Measurements from ENCODE around the gene OS9. TPM values are rescaled to one million over a fixed set of nuclear protein-coding genes. Genes with fewer than 3 reads are reported as not detected.

Gene OS9
- total RNA-seq, 2 experiments from 2014 or later: 82.6 to 112 TPM

DNA sequence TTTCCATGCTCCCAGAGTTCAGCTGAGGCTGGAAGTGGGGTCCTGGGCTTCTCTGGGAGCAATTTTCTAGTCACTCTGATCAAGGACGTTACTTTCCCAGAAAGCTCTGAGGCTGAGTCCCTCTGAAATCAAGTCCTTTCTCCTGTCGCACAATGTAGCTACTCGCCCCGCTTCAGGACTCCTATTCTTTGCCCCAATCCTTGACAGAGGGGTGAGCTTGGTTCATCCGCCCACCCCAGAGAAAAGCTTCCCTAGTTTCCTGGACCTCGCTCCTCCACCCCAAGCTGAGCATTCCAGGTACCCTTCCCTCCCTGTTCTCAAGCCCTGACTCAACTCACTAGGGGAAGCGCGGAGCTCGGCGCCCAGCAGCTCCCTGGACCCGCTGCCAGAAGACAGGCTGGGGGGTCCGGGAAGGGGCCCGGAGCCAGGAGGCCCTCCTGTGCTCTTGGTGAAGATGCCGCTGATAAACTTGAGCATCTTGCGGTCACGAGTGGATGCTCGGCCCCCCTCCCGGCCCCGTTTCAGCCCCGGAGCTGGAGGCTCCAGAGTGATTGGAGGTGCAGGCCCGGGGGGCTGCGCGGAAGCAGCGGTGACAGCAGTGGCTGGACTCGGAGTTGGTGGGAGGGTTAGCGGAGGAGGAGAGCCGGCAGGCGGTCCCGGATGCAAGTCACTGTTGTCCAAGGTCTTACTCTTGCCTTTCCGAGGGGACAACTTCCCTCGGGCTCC is 43.0 kb downstream of the OS9 start:
- Histone ChIP-seq H3K27ac (ENCODE audit: low read depth, low read length, poor library complexity, severe bottlenecking) (no peak overlapping the region), H4K20me1 (ENCODE audit: insufficient read depth, low read length) (no peaks in the 10 kb centered on the region), H3K4me2 (ENCODE audit: low read length) (no peak overlapping the region), H3K9me2 (ENCODE audit: insufficient read depth, low read length) (no peaks in the 10 kb centered on the region), H3K4me3 (ENCODE audit: low read depth, low read length, poor library complexity, severe bottlenecking) (no peak overlapping the region), H3K9me3 (ENCODE audit: low read length) (no peaks in the 10 kb centered on the region), H3K36me3 (ENCODE audit: insufficient read depth, low read length) (peaks cover 28% of the 10 kb centered on the region), H3K79me2 (ENCODE audit: insufficient read depth, low read depth, low read length) (peaks cover 14% of the 10 kb centered on the region; the same call in 1 of the 2 replicates), H3K4me1 (ENCODE audit: insufficient read depth, low read length, poor library complexity, severe bottlenecking) (peaks cover 19% of the 10 kb centered on the region), H2AFZ (ENCODE audit: low read length) (no peak overlapping the region)
- BruUV-seq (replicated peaks): no TSS peak
- ChIA-PET CTCF (ENCODE audit: unreplicated experiment) (no interaction called here), POLR2A (no interaction called here)
- TF ChIP-seq, protein P1, sequence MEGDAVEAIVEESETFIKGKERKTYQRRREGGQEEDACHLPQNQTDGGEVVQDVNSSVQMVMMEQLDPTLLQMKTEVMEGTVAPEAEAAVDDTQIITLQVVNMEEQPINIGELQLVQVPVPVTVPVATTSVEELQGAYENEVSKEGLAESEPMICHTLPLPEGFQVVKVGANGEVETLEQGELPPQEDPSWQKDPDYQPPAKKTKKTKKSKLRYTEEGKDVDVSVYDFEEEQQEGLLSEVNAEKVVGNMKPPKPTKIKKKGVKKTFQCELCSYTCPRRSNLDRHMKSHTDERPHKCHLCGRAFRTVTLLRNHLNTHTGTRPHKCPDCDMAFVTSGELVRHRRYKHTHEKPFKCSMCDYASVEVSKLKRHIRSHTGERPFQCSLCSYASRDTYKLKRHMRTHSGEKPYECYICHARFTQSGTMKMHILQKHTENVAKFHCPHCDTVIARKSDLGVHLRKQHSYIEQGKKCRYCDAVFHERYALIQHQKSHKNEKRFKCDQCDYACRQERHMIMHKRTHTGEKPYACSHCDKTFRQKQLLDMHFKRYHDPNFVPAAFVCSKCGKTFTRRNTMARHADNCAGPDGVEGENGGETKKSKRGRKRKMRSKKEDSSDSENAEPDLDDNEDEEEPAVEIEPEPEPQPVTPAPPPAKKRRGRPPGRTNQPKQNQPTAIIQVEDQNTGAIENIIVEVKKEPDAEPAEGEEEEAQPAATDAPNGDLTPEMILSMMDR (conservative IDR thresholded peaks at IDR 0.05; ENCODE audit: low read length): no peak
- TF ChIP-seq EZH2phosphoT487 (IDR thresholded peaks at IDR 0.05; ENCODE audit: borderline replicate concordance, low read depth, low read length): no peak
- intact Hi-C loops (cut with micrococcal nuclease; ENCODE audit: unreplicated experiment): no loop called here
- DNase-seq (ENCODE audit: low spot score): no peak

DNA sequence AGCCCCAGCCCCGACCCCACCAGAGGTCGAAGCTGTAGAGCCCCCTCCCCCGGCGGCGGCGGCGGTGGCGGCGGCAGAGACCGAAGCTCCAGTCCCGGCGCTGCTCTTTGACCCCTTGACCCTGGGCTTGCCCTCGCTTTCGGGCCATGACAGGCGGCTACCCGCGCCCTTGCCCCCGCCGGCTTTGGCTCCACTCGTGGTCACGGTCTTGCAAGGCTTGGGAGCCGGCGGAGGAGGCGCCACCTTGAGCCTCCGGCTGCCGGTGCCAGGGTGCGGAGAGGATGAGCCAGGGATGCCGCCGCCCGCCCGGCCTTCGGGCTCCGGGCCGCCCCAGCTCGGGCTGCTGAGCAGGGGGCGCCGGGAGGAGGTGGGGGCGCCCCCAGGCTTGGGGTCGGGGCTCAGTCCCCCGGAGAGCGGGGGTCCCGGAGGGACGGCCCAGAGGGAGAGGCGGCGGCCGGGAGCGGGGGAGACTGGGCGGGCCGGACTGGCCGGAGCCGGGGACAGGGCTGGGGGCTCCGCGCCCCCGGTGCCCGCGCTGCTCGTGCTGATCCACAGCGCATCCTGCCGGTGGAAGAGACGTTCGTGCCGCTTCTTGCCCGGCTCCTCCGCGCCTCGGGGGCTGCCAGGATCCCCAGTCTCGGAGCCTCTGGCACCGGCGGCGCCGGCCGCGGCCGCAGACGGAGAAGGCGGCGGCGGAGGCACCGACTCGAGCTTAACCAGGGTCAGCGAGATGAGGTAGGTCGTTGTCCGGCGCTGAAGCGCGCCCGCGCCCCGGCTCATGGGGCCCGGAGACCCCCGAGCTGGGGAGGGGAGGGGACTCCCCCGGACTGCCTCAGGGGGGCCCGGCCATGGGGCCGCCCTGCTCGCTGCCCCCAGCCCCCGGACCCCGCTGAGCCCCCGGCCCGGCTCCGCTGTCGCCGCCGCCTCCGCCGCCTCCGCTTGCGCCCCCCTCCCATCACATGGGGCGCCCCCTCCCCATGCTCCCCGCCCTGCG is 43.8 kb downstream of the OS9 start:
- no TSS peak for BruUV-seq (replicated peaks)
- intact Hi-C loops (cut with micrococcal nuclease; ENCODE audit: unreplicated experiment): no loop called here

More for the DNA sequence above, 43.8 kb downstream of the OS9 start:
- H3K4me2 ChIP-seq (ENCODE audit: low read length): no peak overlapping the region
- no peaks in the 10 kb centered on the region for H4K20me1 ChIP-seq (ENCODE audit: insufficient read depth, low read length)
- peaks cover 26% of the 10 kb centered on the region for H3K4me1 ChIP-seq (ENCODE audit: insufficient read depth, low read length, poor library complexity, severe bottlenecking)
- no peak for TF ChIP-seq EZH2phosphoT487 (IDR thresholded peaks at IDR 0.05; ENCODE audit: borderline replicate concordance, low read depth, low read length)
- TF ChIP-seq, protein P1 (conservative IDR thresholded peaks at IDR 0.05; ENCODE audit: low read length): no peak
- H2AFZ ChIP-seq (ENCODE audit: low read length): no peak overlapping the region
- no peaks in the 10 kb centered on the region for H3K9me3 ChIP-seq (ENCODE audit: low read length)
- no peak for DNase-seq (ENCODE audit: low spot score)
- H3K4me3 ChIP-seq (ENCODE audit: low read depth, low read length, poor library complexity, severe bottlenecking): no peak overlapping the region
- peaks cover 20% of the 10 kb centered on the region for H3K36me3 ChIP-seq (ENCODE audit: insufficient read depth, low read length)
- no peak overlapping the region for H3K27ac ChIP-seq (ENCODE audit: low read depth, low read length, poor library complexity, severe bottlenecking)
- POLR2A ChIA-PET: interaction anchor here (0.6 kb wide), 2 partner anchors 9 to 94 kb away, joined by 6 to 7 read pairs; no protein-coding TSS in a partner anchor
- peaks cover 14% of the 10 kb centered on the region; the same call in 1 of the 2 replicates for H3K79me2 ChIP-seq (ENCODE audit: insufficient read depth, low read depth, low read length)
- H3K9me2 ChIP-seq (ENCODE audit: insufficient read depth, low read length): no peaks in the 10 kb centered on the region
- CTCF ChIA-PET (ENCODE audit: unreplicated experiment): no interaction called here

Measured in OCI-LY7 (cell line).